Fibroblast of pulmonary artery (primary cell): ENCODE data around the gene ESR1.
"Not testable (repeated sequence)": the region's sequence is repeated elsewhere in the genome, so short reads cannot be mapped to it uniquely, and the experiment has no call there.

Experiments used
- DNase-seq: peaks from one replicate; pipeline ENCODE4 v3.0.0-alpha.2; 2010; ENCODE audit warnings: low read depth
- H3K4me3 ChIP-seq: replicated peaks from 2 replicates; pipeline ENCODE4 v1.5.1; 2011; ENCODE audit warnings: low read depth, mild to moderate bottlenecking, control low read depth, low read length, moderate library complexity
- TF ChIP-seq, protein P1 (sequence below): IDR thresholded peaks from 2 replicates; pipeline ENCODE4 v1.5.1; 2011; ENCODE audit warnings: mild to moderate bottlenecking, control low read depth, low read length, inconsistent platforms; ENCODE audit errors: missing control alignments

ESR1 gene

DNA sequence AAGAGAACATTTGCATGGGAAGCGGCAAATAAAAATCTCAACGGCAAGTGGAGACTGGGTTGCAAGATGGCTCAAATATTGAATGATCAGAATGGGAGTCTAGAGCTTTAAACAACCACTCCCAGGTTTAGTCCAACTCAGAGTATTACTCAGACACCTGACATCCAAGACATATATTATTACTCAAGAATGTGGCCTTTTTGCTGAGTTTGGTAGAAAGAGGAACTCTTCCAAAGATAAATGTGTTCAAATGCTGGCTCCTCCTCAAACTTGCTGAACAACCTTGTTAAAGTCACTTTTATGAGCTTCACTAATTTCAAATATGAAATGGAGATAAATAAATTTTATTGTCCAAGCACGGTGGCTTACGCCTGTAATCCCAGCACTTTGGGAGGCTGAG, 77.8 kb downstream of the ESR1 start:
- DNase-seq = no peak
- TF ChIP-seq, protein P1, sequence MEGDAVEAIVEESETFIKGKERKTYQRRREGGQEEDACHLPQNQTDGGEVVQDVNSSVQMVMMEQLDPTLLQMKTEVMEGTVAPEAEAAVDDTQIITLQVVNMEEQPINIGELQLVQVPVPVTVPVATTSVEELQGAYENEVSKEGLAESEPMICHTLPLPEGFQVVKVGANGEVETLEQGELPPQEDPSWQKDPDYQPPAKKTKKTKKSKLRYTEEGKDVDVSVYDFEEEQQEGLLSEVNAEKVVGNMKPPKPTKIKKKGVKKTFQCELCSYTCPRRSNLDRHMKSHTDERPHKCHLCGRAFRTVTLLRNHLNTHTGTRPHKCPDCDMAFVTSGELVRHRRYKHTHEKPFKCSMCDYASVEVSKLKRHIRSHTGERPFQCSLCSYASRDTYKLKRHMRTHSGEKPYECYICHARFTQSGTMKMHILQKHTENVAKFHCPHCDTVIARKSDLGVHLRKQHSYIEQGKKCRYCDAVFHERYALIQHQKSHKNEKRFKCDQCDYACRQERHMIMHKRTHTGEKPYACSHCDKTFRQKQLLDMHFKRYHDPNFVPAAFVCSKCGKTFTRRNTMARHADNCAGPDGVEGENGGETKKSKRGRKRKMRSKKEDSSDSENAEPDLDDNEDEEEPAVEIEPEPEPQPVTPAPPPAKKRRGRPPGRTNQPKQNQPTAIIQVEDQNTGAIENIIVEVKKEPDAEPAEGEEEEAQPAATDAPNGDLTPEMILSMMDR = no peak
- H3K4me3 ChIP-seq = no peak overlapping the region

DNA sequence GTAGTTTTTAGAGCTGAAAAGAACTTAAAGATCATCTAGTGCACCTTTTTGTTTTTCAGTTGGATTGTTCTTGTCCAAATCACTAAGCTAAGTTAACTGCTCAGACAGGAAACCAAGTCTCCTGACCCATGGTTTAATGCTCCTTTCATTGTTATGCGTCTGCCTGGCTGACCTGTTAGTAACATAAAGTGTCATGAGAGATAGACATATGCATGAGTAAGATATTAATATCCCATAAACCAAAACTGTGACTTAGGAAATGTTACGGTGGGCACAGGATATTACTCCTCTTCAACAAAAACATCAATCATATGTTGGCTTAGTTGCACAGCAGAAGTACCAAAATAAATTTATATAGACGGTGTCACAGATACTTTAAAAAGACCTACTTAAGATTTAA, 84.0 kb downstream of the ESR1 start:
- no peak overlapping the region for H3K4me3 ChIP-seq
- no peak for DNase-seq
- TF ChIP-seq, protein P1 = no peak

DNA sequence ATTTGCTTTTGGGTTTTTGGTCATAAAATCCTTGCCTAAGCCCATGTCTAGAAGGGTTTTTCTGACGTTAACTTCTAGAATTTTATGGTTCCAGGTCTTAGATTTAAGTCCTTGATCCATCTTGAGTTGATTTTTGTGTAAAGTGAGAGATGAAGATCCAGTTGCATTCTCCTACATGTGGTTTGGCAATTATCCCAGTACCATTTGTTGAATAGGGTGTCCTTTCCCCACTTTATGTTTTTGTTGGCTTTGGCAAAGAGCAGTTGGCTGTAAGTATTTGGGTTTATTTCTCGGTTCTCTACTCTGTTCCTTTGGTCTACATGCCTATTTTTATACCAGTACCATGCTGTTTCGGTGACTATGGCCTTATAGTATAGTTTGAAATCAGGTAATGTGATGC, 86.9 kb downstream of the ESR1 start:
- peak; percentile 52 for DNase-seq
- not testable (repeated sequence) for H3K4me3 ChIP-seq

DNA sequence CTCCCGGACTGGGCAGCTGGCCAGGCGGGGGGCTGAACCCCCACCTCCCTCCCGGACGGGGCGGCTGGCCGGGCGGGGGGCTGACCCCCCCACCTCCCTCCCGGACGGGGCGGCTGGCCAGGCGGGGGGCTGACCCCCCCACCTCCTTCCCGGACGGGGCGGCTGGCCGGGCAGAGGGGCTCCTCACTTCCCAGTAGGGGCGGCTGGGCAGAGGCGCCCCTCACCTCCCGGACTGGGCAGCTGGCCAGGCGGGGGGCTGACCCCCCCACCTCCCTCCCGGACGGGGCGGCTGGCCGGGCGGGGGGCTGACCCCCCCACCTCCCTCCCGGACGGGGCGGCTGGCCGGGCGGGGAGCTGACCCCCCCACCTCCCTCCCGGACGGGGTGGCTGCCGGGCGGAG, 91.7 kb downstream of the ESR1 start:
- not testable (repeated sequence) for DNase-seq, H3K4me3 ChIP-seq

DNA sequence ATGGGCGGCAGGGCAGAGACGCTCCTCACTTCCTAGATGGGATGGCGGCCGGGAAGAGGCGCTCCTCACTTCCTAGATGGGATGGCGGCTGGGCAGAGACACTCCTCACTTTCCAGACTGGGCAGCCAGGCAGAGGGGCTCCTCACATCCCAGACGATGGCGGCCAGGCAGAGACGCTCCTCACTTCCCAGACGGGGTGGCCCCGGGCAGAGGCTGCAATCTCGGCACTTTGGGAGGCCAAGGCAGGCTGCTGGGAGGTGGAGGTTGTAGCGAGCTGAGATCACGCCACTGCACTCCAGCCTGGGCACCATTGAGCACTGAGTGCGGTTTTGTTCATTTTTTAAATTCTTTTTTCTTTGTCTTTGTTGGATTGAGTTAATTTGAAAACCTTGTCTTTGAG, 92.3 kb downstream of the ESR1 start:
- not testable (repeated sequence) for H3K4me3 ChIP-seq, DNase-seq

DNA sequence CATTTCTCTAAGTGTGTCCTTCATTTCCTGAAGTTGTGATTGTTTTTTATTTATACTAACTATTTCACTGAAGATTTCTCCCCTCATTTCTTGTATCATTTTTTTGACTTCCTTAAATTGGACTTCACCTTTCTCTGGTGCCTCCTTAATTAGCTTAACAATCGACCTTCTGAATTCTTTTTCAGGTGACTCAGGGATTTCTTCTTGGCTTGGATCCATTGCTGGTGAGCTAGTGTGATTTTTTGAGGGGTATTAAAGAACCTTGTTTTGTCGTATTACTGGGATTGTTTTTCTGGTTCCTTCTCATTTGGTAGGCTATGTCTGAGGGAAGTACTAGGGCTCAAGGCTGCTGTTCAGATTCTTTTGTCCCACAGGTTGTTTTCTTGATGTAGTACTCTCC, 92.8 kb downstream of the ESR1 start:
- TF ChIP-seq, protein P1 = no peak
- no peak for DNase-seq
- H3K4me3 ChIP-seq = no peak overlapping the region

DNA sequence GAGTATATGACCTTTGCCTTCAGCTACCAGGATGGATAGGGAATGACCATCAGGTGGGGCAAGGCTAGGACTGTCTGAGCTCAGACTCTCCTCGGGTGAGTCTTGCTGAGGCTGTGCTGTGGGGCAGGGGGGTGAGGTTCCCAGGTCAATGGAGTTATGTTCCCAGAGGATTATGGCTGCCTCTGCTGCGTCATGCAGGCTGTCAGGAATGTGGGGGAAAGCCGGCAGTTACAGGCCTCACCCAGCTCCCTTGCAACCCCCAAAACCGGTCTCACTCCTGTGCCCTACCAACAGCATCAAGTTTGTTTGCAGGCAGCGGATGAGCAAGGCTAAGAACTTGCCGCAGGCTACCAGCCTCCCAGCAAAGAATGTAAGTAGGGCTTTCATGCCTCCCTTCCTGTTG, 93.5 kb downstream of the ESR1 start:
- no peak overlapping the region for H3K4me3 ChIP-seq
- TF ChIP-seq, protein P1 = no peak
- no peak for DNase-seq

DNA sequence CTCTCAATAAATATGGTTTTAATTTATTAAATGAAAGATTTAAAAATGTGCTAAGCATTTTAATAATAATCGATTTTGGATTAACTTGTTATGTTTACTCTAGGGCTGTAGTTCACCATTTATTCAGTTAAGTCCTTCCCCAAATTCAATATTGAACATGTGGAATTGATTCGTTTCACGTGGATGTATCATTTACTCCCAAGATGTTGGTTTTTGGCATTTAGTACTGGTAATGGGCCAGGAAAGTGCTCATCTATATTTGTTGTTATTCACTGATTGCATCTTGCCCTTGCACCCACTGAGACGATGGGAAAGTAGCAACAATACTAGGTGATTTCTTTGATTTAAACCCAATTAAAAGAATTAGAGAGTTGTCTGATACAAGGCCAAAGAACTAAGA, 97.1 kb downstream of the ESR1 start:
- TF ChIP-seq, protein P1 = no peak
- H3K4me3 ChIP-seq = no peak overlapping the region
- no peak for DNase-seq

DNA sequence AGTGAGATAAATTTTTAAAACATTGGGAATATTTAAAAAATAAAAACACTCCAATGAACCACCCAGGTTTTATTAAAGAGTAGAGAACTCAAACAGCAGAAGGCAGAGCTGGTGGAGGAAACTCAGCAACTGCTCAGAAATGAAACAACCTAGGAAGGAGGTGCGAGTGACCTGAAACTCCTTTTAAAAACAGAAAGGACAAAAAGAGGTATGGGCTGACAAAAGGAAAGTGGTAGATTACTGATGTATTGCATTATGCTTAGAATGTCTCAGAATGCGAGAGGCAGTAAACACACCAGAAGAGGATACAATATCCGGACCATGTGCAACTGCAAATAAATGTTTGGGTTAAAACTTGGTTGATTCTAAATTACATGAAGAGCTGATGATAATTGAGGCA, 97.6 kb downstream of the ESR1 start:
- no peak for DNase-seq
- TF ChIP-seq, protein P1 = no peak
- H3K4me3 ChIP-seq = no peak overlapping the region
